ENCODE results near the gene CCDC92B. TPM values are rescaled to one million over a fixed set of nuclear protein-coding genes. Genes with fewer than 3 reads are reported as not detected.
A peak's percentile ranks its signal among the peaks of the same experiment; 100 is the strongest.

CCDC92B gene
- total RNA-seq, 4 donors from 2014 or later, result 0.30 TPM; not detected in 3

DNA sequence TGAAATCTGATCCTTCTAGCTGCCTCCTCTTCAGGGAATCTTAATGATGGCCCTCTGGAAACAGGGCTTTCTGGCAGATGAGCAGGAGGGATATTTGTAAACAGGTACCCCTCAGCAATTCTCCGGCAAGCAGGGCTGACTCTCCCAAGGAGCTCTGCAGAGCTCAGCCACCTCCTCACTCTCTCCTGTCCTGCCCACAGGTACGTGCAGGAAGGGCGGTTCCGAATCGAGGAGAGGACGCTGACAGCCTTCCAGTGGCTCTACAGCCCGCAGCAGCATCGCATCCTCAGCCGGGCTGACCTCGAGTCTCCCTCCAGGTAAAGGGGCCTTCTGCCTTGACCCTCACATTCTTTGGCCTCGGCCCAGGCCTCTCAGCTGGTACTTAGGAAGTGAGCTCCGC is 20.7 kb upstream of the CCDC92B start:
- H3K27ac ChIP-seq, result no peak overlapping the region
- peaks cover 0 to 29% of the 10 kb centered on the region in 2 donors for H3K27me3 ChIP-seq
- no peaks in the 10 kb centered on the region for H3K36me3 ChIP-seq
- H3K4me3 ChIP-seq, result no peak overlapping the region
- TF ChIP-seq, protein P1, sequence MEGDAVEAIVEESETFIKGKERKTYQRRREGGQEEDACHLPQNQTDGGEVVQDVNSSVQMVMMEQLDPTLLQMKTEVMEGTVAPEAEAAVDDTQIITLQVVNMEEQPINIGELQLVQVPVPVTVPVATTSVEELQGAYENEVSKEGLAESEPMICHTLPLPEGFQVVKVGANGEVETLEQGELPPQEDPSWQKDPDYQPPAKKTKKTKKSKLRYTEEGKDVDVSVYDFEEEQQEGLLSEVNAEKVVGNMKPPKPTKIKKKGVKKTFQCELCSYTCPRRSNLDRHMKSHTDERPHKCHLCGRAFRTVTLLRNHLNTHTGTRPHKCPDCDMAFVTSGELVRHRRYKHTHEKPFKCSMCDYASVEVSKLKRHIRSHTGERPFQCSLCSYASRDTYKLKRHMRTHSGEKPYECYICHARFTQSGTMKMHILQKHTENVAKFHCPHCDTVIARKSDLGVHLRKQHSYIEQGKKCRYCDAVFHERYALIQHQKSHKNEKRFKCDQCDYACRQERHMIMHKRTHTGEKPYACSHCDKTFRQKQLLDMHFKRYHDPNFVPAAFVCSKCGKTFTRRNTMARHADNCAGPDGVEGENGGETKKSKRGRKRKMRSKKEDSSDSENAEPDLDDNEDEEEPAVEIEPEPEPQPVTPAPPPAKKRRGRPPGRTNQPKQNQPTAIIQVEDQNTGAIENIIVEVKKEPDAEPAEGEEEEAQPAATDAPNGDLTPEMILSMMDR (IDR thresholded peaks at IDR 0.05), result no peak
- TF ChIP-seq EP300 (IDR thresholded peaks at IDR 0.05) (no peak), POLR2A (IDR thresholded peaks at IDR 0.05) (no peak)
- no peaks in the 10 kb centered on the region for H3K4me1 ChIP-seq
- no peak for DNase-seq (ENCODE audit: low spot score in 2 of 2)
- H3K9me3 ChIP-seq, result no peaks in the 10 kb centered on the region
- WGBS, 2 donors, result 47 to 50% methylated on average over 8 to 12 of the region's 12 CpGs

DNA sequence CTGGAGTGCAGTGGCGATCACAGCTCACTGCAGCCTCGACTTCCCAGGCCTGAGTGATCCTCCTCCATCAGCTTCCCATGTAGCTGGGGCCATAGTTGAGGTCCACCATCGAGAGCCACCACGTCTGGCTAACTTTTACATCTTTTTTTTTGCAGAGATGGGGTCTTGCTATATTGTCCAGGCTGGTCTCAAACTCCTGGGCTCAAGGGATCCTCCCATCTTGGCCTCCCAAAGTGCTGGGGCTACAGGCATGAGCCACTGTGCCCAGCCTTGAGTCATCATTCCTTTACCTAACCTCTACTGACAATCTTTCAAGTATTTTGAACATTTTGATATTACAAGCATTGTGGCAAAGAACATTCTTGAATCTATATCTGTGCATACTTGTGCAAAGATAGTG is 9.4 kb upstream of the CCDC92B start:
- Histone ChIP-seq H3K27ac (no peak overlapping the region), H3K36me3 (no peaks in the 10 kb centered on the region), H3K27me3 (peaks cover 2 to 54% of the 10 kb centered on the region in 2 donors), H3K4me3 (no peak overlapping the region), H3K4me1 (peaks cover 0 to 13% (median 2%) of the 10 kb centered on the region in 4 donors), H3K9me3 (peaks cover 0 to 6% (median 0%) of the 10 kb centered on the region in 4 donors)
- DNase-seq (ENCODE audit: low spot score in 2 of 2), result no peak
- no peak for TF ChIP-seq EP300 (IDR thresholded peaks at IDR 0.05)
- no peak for TF ChIP-seq POLR2A (IDR thresholded peaks at IDR 0.05)
- TF ChIP-seq, protein P1 (IDR thresholded peaks at IDR 0.05), result no peak
- 63 to 75% methylated on average over 4 of the region's 4 CpGs for WGBS, 2 donors

DNA sequence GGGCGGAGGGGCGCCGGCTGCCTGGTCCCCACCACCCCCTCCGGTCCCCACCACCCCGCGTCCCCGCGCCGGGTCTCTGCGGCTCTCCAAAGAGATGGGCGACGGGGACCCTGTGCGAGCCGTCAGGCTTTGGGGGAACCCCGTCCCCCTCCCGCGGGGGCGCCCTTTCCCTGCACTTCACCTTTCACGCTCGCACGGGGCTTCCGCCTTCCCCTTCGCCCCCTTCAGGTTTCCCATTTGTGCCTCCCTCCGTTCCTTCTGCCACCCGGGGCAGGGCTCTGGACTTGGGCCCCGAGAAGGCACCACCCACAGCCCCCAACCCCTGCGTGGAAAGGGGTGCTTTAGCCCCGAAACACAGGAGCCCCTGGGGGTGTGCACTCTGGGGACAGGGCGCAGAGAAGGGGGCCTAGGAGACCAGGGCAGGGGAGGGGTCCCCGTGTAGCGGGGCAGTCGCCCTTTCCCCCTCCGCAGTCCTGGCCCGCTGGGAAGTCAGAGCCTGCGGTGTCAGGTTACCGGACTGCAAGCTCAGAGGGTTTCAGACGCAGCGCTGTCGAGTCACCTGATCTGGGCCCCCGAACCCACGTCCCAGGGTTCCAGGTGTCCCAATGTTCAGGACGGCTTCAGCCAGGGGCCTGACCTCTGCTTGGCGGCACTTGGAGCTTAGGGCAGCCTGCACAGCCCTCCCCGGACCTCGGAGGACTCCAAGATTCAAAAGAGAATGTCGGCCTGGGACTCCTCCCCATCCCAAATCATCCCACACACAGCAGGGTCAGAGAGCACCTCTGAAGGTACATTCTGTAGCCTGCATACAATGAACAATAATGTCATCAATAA is 6.7 kb upstream of the CCDC92B start:
- DNase-seq (ENCODE audit: low spot score in 2 of 2), result no peak
- peaks cover 0 to 13% (median 2%) of the 10 kb centered on the region in 4 donors for H3K4me1 ChIP-seq
- TF ChIP-seq, protein P1 (IDR thresholded peaks at IDR 0.05), result no peak
- TF ChIP-seq POLR2A (IDR thresholded peaks at IDR 0.05) (no peak), EP300 (IDR thresholded peaks at IDR 0.05) (no peak)
- H3K4me3 ChIP-seq, result peak overlapping the region in 1 of 4 donors; percentile 36
- H3K27me3 ChIP-seq, result peaks cover 2 to 72% of the 10 kb centered on the region in 2 donors
- H3K36me3 ChIP-seq, result no peaks in the 10 kb centered on the region
- H3K9me3 ChIP-seq, result peaks cover 0 to 3% (median 0%) of the 10 kb centered on the region in 4 donors
- H3K27ac ChIP-seq, result no peak overlapping the region
- WGBS, 2 donors, result 2 to 3% methylated on average over 29 to 34 of the region's 46 CpGs

GRCh38 chr17:2751491-2751890 is 2.0 kb upstream of the CCDC92B start:
- TF ChIP-seq EP300 (IDR thresholded peaks at IDR 0.05), result no peak
- TF ChIP-seq, protein P1 (IDR thresholded peaks at IDR 0.05), result no peak
- TF ChIP-seq POLR2A (IDR thresholded peaks at IDR 0.05), result no peak
- Histone ChIP-seq H3K4me1 (peaks cover 0 to 25% (median 7%) of the 10 kb centered on the region in 4 donors), H3K27ac (no peak overlapping the region), H3K9me3 (no peaks in the 10 kb centered on the region), H3K27me3 (peaks cover 2 to 66% of the 10 kb centered on the region in 2 donors), H3K36me3 (no peaks in the 10 kb centered on the region), H3K4me3 (no peak overlapping the region)
- WGBS, 2 donors, result 58 to 68% methylated on average over 2 of the region's 2 CpGs
- DNase-seq (ENCODE audit: low spot score in 2 of 2), result no peak

DNA sequence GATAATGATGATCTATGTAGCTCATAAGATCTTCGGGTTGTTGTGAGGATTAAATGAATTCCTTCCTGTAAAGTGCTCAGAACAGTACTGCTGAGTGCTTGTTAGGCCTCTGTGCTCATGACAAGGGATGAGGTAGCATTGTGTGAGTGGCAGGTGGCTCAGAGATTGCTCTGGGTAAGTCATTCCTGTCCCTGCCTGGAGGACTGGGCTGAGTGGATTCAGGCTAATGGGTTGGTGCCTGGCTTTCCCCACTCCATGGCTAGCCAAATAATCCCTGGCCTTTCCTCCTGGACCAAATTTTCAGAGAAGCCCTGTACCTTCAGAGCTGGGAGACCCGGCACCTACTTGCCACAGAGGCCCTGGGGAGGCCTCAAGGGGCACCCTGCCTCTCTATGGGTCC is 1.3 kb upstream of the CCDC92B start:
- Histone ChIP-seq H3K4me1 (peaks cover 0 to 18% (median 6%) of the 10 kb centered on the region in 4 donors), H3K4me3 (no peak overlapping the region), H3K9me3 (no peaks in the 10 kb centered on the region), H3K27ac (no peak overlapping the region), H3K27me3 (peaks cover 2 to 58% of the 10 kb centered on the region in 2 donors), H3K36me3 (no peaks in the 10 kb centered on the region)
- TF ChIP-seq POLR2A (IDR thresholded peaks at IDR 0.05) (no peak), EP300 (IDR thresholded peaks at IDR 0.05) (no peak)
- TF ChIP-seq, protein P1 (IDR thresholded peaks at IDR 0.05), result no peak
- 58 to 85% methylated on average over 2 of the region's 2 CpGs for WGBS, 2 donors
- no peak for DNase-seq (ENCODE audit: low spot score in 2 of 2)

Measured in tibial nerve (tissue), 4 donors.